Suprapubic skin (tissue), 4 donors: ENCODE results near the gene MYO18A.

Source experiments
- CTCF ChIP-seq, 2 donors: fragments of 200-600 bp in 1 of 2; fragments of 450-650 bp in 1 of 2; sonication (generic) in 1 of 2; IDR thresholded peaks; one replicate each; pipeline ENCODE4 v1.5.1; 2016 to 2019; ENCODE audit warnings: antibody characterized with exemption in 2 of 2, mild to moderate bottlenecking in 1 of 2, moderate library complexity in 1 of 2
- EP300 ChIP-seq: sonication (generic); formaldehyde crosslinking; IDR thresholded peaks from one replicate; pipeline ENCODE4 v1.6.1; 2017; ENCODE audit warnings: antibody characterized with exemption
- POLR2A ChIP-seq, 2 donors: fragments of 450-650 bp; IDR thresholded peaks; one replicate each; pipeline ENCODE4 v1.6.1; 2017; ENCODE audit warnings: antibody characterized with exemption in 2 of 2, mild to moderate bottlenecking in 2 of 2, moderate library complexity in 2 of 2
- POLR2AphosphoS5 ChIP-seq, 3 donors: sonication (generic); formaldehyde crosslinking; IDR thresholded peaks; one replicate each; pipeline ENCODE4 v1.6.1; 2017; ENCODE audit warnings: antibody characterized with exemption in 3 of 3

DNA sequence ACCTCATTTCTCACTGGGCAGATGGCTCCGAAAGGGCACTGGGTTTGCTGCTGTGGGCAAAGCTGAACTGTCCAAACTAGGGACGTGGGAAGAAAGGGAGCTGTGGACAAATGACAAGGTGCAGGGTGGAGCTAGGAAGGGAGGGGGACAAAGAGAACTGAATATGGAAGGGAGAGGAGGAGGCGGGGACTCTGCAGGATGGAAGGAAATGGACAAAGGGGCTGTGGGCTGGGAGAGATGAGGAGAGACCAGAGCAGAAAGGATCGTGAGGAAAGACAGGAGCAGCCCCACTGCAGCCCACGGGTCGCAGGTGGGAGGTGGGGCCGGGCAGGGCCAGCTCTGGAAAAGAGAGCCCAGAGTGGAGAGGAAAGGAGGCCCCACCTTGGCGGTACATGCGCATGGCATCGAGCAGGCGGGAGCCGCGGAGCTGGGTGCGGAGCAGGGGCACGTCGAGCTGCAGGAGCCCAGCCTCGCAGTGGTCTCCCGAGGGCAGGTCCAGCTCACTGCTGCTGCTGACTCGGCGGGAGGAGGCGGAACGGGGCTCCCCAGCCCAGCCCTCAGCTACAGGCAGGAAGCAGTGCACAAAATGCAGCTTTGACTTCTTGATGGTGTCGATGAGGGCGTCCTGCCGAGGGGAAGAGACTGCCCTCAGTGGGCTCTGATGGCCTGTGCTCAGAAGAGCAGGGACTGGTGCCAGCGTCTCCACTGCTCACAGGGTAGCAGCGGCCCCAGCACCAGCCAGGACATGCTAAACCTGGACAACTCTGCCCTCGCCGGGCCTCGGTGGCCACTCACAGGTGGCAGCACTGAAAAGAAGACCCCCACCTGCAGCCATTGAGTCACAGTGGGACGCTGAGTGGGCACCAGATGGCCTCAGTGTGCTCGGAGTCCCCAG is 70.5 kb downstream of the MYO18A start:
- TF ChIP-seq CTCF (IDR thresholded peaks at IDR 0.05) = no peak
- no peak for TF ChIP-seq POLR2A (IDR thresholded peaks at IDR 0.05)
- TF ChIP-seq POLR2AphosphoS5 (IDR thresholded peaks at IDR 0.05) = no peak
- no peak for TF ChIP-seq EP300
